OCI-LY1 (cell line): ENCODE measurements around the gene IMMP2L.

Experiments used
- CTCF ChIP-seq: fragments of 200-600 bp; sonication (generic), shearing (Covaris generic); IDR thresholded peaks from 2 replicates; pipeline ENCODE4 v1.5.1; 2017; ENCODE audit warnings: mild to moderate bottlenecking, antibody characterized with exemption, low read length, moderate library complexity, mixed read lengths
- EZH2 ChIP-seq: fragments of 200-600 bp; sonication (generic), shearing (Covaris generic); IDR thresholded peaks from 2 replicates; pipeline ENCODE4 v1.8.0; 2017; ENCODE audit warnings: borderline replicate concordance, mixed run types, mild to moderate bottlenecking, antibody characterized with exemption, low read length, moderate library complexity, mixed read lengths

GRCh38 chr7:110854166-110854565, 708.1 kb downstream of the IMMP2L start:
- TF ChIP-seq CTCF (no peak), EZH2 (no peak)
